Ascending aorta (tissue), 2 donors: ENCODE data around the gene EFNA3. TPM values are rescaled to one million over a fixed set of nuclear protein-coding genes. Genes with fewer than 3 reads are reported as not detected.

ENCODE experiments used
- DNase-seq, 2 donors: peaks; one replicate each; pipeline ENCODE4 v3.0.0-alpha.2; 2019; ENCODE audit warnings: low spot score in 2 of 2
- H3K27ac ChIP-seq, 2 donors: fragments of 200-600 bp; sonication (generic); one replicate each; pipeline ENCODE4 v1.5.1; 2016 to 2017; ENCODE audit warnings: mild to moderate bottlenecking in 1 of 2
- H3K27me3 ChIP-seq: fragments of 200-600 bp; sonication (generic); one replicate; pipeline ENCODE4 v1.5.1; 2017
- H3K36me3 ChIP-seq, 2 donors: fragments of 200-600 bp; sonication (generic); one replicate each; pipeline ENCODE4 v1.5.1; 2016
- H3K4me1 ChIP-seq, 2 donors: fragments of 200-600 bp; sonication (generic); one replicate each; pipeline ENCODE4 v1.5.1; 2016 to 2017; ENCODE audit warnings: mild to moderate bottlenecking in 1 of 2
- H3K4me3 ChIP-seq, 2 donors: fragments of 200-600 bp; sonication (generic); one replicate each; pipeline ENCODE4 v1.5.1; 2016 to 2017; ENCODE audit warnings: mild to moderate bottlenecking in 1 of 2
- H3K9me3 ChIP-seq, 2 donors: fragments of 200-600 bp; sonication (generic); one replicate each; pipeline ENCODE4 v1.5.1; 2016
- CTCF ChIP-seq, 3 experiments: fragments of 200-600 bp in 2 of 3; fragments of 450-650 bp in 1 of 3; sonication (generic) in 2 of 3; IDR thresholded peaks; one replicate each; pipeline ENCODE4 v1.5.1; 2016 to 2019; ENCODE audit warnings: antibody characterized with exemption in 3 of 3, mild to moderate bottlenecking in 1 of 3, moderate library complexity in 1 of 3
- intact Hi-C: fragments of 100-400 bp; cut with DNase I; formaldehyde crosslinking; loops from one replicate; pipeline ENCODE4 v1.15.1; 2023
- total RNA-seq: library from RNA; depleted of rRNA; stranded (reverse); fragments of >200 nt; gene quantifications from one replicate; pipeline ENCODE4 v1.1.0, GENCODE V29; 2016

The EFNA3 gene
- total RNA-seq, 1 donor from 2014 or later: 1.5 TPM

GRCh38 chr1:155043793-155044192, 34.8 kb upstream of the EFNA3 start:
- no peak for TF ChIP-seq CTCF (IDR thresholded peaks at IDR 0.05)
- H3K9me3 ChIP-seq: no peaks in the 10 kb centered on the region
- intact Hi-C loops: no loop called here
- no peak for DNase-seq
- no peak overlapping the region for H3K4me3 ChIP-seq
- H3K27ac ChIP-seq: no peak overlapping the region
- H3K27me3 ChIP-seq: no peaks in the 10 kb centered on the region
- no peaks in the 10 kb centered on the region for H3K4me1 ChIP-seq
- H3K36me3 ChIP-seq: no peaks in the 10 kb centered on the region

- no peak for TF ChIP-seq CTCF (IDR thresholded peaks at IDR 0.05)
- Histone ChIP-seq H3K9me3 (no peaks in the 10 kb centered on the region), H3K4me1 (no peaks in the 10 kb centered on the region), H3K36me3 (no peaks in the 10 kb centered on the region), H3K27me3 (no peaks in the 10 kb centered on the region), H3K4me3 (no peak overlapping the region), H3K27ac (no peak overlapping the region)
- intact Hi-C loops: no loop called here
- DNase-seq: no peak
Observed at GRCh38 chr1:155044365-155044764, 34.3 kb upstream of the EFNA3 start.

- Histone ChIP-seq H3K4me1 (peaks cover 0 to 4% of the 10 kb centered on the region in 2 donors), H3K9me3 (no peaks in the 10 kb centered on the region), H3K27ac (no peak overlapping the region), H3K27me3 (no peaks in the 10 kb centered on the region), H3K4me3 (no peak overlapping the region), H3K36me3 (no peaks in the 10 kb centered on the region)
- DNase-seq: peak; percentile 51 to 91
- peak; percentile 54 to 83 (median 72) for TF ChIP-seq CTCF (IDR thresholded peaks at IDR 0.05)
- intact Hi-C loops: loop anchor here (1.0 kb wide), 2 partner anchors 16 to 39 kb away; no protein-coding TSS in a partner anchor
Observed at GRCh38 chr1:155044812-155045657, 33.6 kb upstream of the EFNA3 start.

- no peak overlapping the region for H3K27ac ChIP-seq
- intact Hi-C loops: no loop called here
- H3K36me3 ChIP-seq: peaks cover 0 to 2% of the 10 kb centered on the region in 2 donors
- H3K27me3 ChIP-seq: no peaks in the 10 kb centered on the region
- TF ChIP-seq CTCF (IDR thresholded peaks at IDR 0.05): no peak
- H3K4me3 ChIP-seq: no peak overlapping the region
- DNase-seq: no peak
- no peaks in the 10 kb centered on the region for H3K9me3 ChIP-seq
- peaks cover 0 to 20% of the 10 kb centered on the region in 2 donors for H3K4me1 ChIP-seq
Observed at GRCh38 chr1:155048449-155049334, 29.9 kb upstream of the EFNA3 start.

GRCh38 chr1:155049651-155050559, 28.7 kb upstream of the EFNA3 start:
- Histone ChIP-seq H3K27me3 (no peaks in the 10 kb centered on the region), H3K4me3 (peak overlapping the region; percentile 69 to 80), H3K36me3 (peaks cover 0 to 8% of the 10 kb centered on the region in 2 donors), H3K27ac (peak overlapping the region; percentile 83 to 86), H3K9me3 (no peaks in the 10 kb centered on the region), H3K4me1 (peaks cover 0 to 20% of the 10 kb centered on the region in 2 donors)
- intact Hi-C loops: loop anchor here (2.0 to 5.0 kb wide), 4 partner anchors 35 to 493 kb away; partner anchors contain the start of genes CKS1B, UBE2Q1 and ZBTB7B
- no peak for TF ChIP-seq CTCF (IDR thresholded peaks at IDR 0.05)
- no peak for DNase-seq
